Nephron progenitor cell (in vitro differentiated cells): Measurements from ENCODE around the gene SLC12A2.

Source experiments
- DNase-seq: peaks from one replicate; pipeline ENCODE4 v3.0.0; 2021
- H3K27ac Mint-ChIP-seq: 2 replicates; pipeline ENCODE4 v1.8.0; 2021; ENCODE audit warnings: mild to moderate bottlenecking, moderate library complexity, mixed read lengths
- H3K27me3 Mint-ChIP-seq: 2 replicates; pipeline ENCODE4 v1.8.0; 2021; ENCODE audit warnings: mild to moderate bottlenecking, low read depth, mixed read lengths; ENCODE audit not compliant: poor library complexity
- H3K36me3 Mint-ChIP-seq: 2 replicates; pipeline ENCODE4 v1.8.0; 2021; ENCODE audit warnings: low read depth, mixed read lengths
- H3K4me1 Mint-ChIP-seq: 2 replicates; pipeline ENCODE4 v1.8.0; 2021; ENCODE audit warnings: mixed read lengths
- H3K4me3 Mint-ChIP-seq: 2 replicates; pipeline ENCODE4 v1.8.0; 2021; ENCODE audit warnings: mild to moderate bottlenecking, moderate library complexity, mixed read lengths
- H3K9me3 Mint-ChIP-seq: 2 replicates; pipeline ENCODE4 v1.8.0; 2021; ENCODE audit warnings: mild to moderate bottlenecking, moderate library complexity, mixed read lengths
- CTCF ChIP-seq: fragments of 200-600 bp; sonication (generic); IDR thresholded peaks from 2 replicates; pipeline ENCODE4 v1.5.0; 2021; ENCODE audit warnings: antibody characterized with exemption

Gene SLC12A2

GRCh38 chr5:128220841-128221240 is 137.3 kb downstream of the SLC12A2 start:
- Mint-ChIP-seq H3K4me1 (no peaks in the 10 kb centered on the region), H3K27me3 (peaks cover 11% of the 10 kb centered on the region), H3K9me3 (no peaks in the 10 kb centered on the region), H3K4me3 (no peak overlapping the region), H3K27ac (no peak overlapping the region), H3K36me3 (no peaks in the 10 kb centered on the region)
- DNase-seq: no peak
- TF ChIP-seq CTCF: no peak

- H3K27me3 Mint-ChIP-seq: peaks cover 7% of the 10 kb centered on the region
- no peaks in the 10 kb centered on the region for H3K4me1 Mint-ChIP-seq
- H3K4me3 Mint-ChIP-seq: no peak overlapping the region
- no peak overlapping the region for H3K27ac Mint-ChIP-seq
- no peak for DNase-seq
- no peaks in the 10 kb centered on the region for H3K36me3 Mint-ChIP-seq
- no peak for TF ChIP-seq CTCF
- no peaks in the 10 kb centered on the region for H3K9me3 Mint-ChIP-seq
Measured at GRCh38 chr5:128224336-128224735, 140.8 kb downstream of the SLC12A2 start.

- peaks cover 4% of the 10 kb centered on the region for H3K9me3 Mint-ChIP-seq
- H3K4me1 Mint-ChIP-seq: no peaks in the 10 kb centered on the region
- no peak for DNase-seq
- peaks cover 4% of the 10 kb centered on the region for H3K27me3 Mint-ChIP-seq
- H3K27ac Mint-ChIP-seq: no peak overlapping the region
- no peak overlapping the region for H3K4me3 Mint-ChIP-seq
- no peak for TF ChIP-seq CTCF
- no peaks in the 10 kb centered on the region for H3K36me3 Mint-ChIP-seq
Measured at GRCh38 chr5:128225245-128226030, 141.9 kb downstream of the SLC12A2 start.

GRCh38 chr5:128228008-128228407 is 144.4 kb downstream of the SLC12A2 start:
- no peaks in the 10 kb centered on the region for H3K4me1 Mint-ChIP-seq
- H3K27me3 Mint-ChIP-seq: peaks cover 5% of the 10 kb centered on the region
- DNase-seq: no peak
- H3K4me3 Mint-ChIP-seq: no peak overlapping the region
- no peaks in the 10 kb centered on the region for H3K36me3 Mint-ChIP-seq
- TF ChIP-seq CTCF: no peak
- no peak overlapping the region for H3K27ac Mint-ChIP-seq
- peaks cover 19% of the 10 kb centered on the region for H3K9me3 Mint-ChIP-seq

GRCh38 chr5:128228521-128228920 is 145.0 kb downstream of the SLC12A2 start:
- no peak overlapping the region for H3K4me3 Mint-ChIP-seq
- H3K27ac Mint-ChIP-seq: no peak overlapping the region
- peaks cover 3% of the 10 kb centered on the region for H3K27me3 Mint-ChIP-seq
- no peak for TF ChIP-seq CTCF
- H3K4me1 Mint-ChIP-seq: no peaks in the 10 kb centered on the region
- no peak for DNase-seq
- no peaks in the 10 kb centered on the region for H3K36me3 Mint-ChIP-seq
- H3K9me3 Mint-ChIP-seq: peaks cover 19% of the 10 kb centered on the region
